Testis (tissue), 3 donors: ENCODE results near the gene ARMH4. TPM values are rescaled to one million over a fixed set of nuclear protein-coding genes. Genes with fewer than 3 reads are reported as not detected.
A peak's percentile ranks its signal among the peaks of the same experiment; 100 is the strongest.

Source experiments
- DNase-seq: peaks from one replicate; pipeline ENCODE4 v3.0.0-alpha.2; 2019
- H3K27ac ChIP-seq, 2 donors: fragments of 200-600 bp; sonication (generic); one replicate each; pipeline ENCODE4 v1.5.1; 2019
- H3K27me3 ChIP-seq: fragments of 200-600 bp; sonication (generic); one replicate; pipeline ENCODE4 v1.5.1; 2019
- H3K36me3 ChIP-seq: fragments of 200-600 bp; sonication (generic); one replicate; pipeline ENCODE4 v1.5.1; 2017; ENCODE audit warnings: low read depth; ENCODE audit errors: missing control alignments
- H3K4me1 ChIP-seq: fragments of 200-600 bp; sonication (generic); one replicate; pipeline ENCODE4 v1.5.1; 2019
- H3K4me3 ChIP-seq, 2 donors: fragments of 200-600 bp; sonication (generic); one replicate each; pipeline ENCODE4 v1.5.1; 2017 to 2019
- H3K9me3 ChIP-seq: fragments of 200-600 bp; sonication (generic); one replicate; pipeline ENCODE4 v1.5.1; 2017
- CTCF ChIP-seq, 3 experiments: fragments of 450-650 bp in 2 of 3; fragments of 200-600 bp in 1 of 3; sonication (generic) in 1 of 3; IDR thresholded peaks; one replicate each; pipeline ENCODE4 v1.5.1; 2016 to 2019; ENCODE audit warnings: antibody characterized with exemption in 3 of 3, mild to moderate bottlenecking in 2 of 3, moderate library complexity in 1 of 3
- POLR2A ChIP-seq: fragments of 450-650 bp; IDR thresholded peaks from one replicate; pipeline ENCODE4 v1.6.1; 2017; ENCODE audit warnings: antibody characterized with exemption, mild to moderate bottlenecking, moderate library complexity
- WGBS, 2 donors: methylation state at CpG; one replicate each; pipeline ENCODE4 v1.1.5; 2018; 5-methylcytosine and 5-hydroxymethylcytosine counted together
- intact Hi-C: fragments of 100-400 bp; cut with DNase I; formaldehyde crosslinking; loops from one replicate; pipeline ENCODE4 v1.15.1; 2023; ENCODE audit warnings: low total_unique reads
- polyA plus RNA-seq: library from polyadenylated mRNA; stranded (reverse); fragments of 350-450 nt; fragmentation: Illumina TruSeq; extraction: RNeasy Lipid Tissue Mini Kit (QIAGEN cat#74804); gene quantifications from one replicate; pipeline ENCODE4 v1.2.3, GENCODE V29; 2014; ENCODE audit warnings: low read depth, low replicate concordance; ENCODE audit not compliant: insufficient read depth
- total RNA-seq, 2 donors: library from RNA; depleted of rRNA; stranded (reverse); fragments of >200 nt; gene quantifications; one replicate each; pipeline ENCODE4 v1.2.3, GENCODE V29; 2016

Gene ARMH4
- total and polyA plus RNA-seq, 3 donors from 2014 or later, result 13.5 to 65.8 (median 38.7) TPM

GRCh38 chr14:58138031-58138713 is 13.8 kb downstream of the ARMH4 start:
- intact Hi-C loops, result no loop called here
- H3K27ac ChIP-seq, result no peak overlapping the region
- no peaks in the 10 kb centered on the region for H3K4me1 ChIP-seq
- no peak overlapping the region for H3K4me3 ChIP-seq
- no peak for TF ChIP-seq POLR2A
- no peak for TF ChIP-seq CTCF (IDR thresholded peaks at IDR 0.05)
- no peaks in the 10 kb centered on the region for H3K9me3 ChIP-seq
- WGBS, 2 donors, result 84 to 92% methylated on average over 10 of the region's 10 CpGs
- DNase-seq, result no peak
- no peaks in the 10 kb centered on the region for H3K36me3 ChIP-seq
- no peaks in the 10 kb centered on the region for H3K27me3 ChIP-seq

GRCh38 chr14:58133739-58134138 is 18.3 kb downstream of the ARMH4 start:
- H3K4me1 ChIP-seq, result peaks cover 3% of the 10 kb centered on the region
- TF ChIP-seq POLR2A (no peak), CTCF (IDR thresholded peaks at IDR 0.05) (no peak)
- intact Hi-C loops, result no loop called here
- WGBS, 2 donors, result 71 to 74% methylated on average over 1 of the region's 1 CpG
- no peak for DNase-seq
- H3K27ac ChIP-seq, result no peak overlapping the region
- H3K4me3 ChIP-seq, result no peak overlapping the region
- no peaks in the 10 kb centered on the region for H3K9me3 ChIP-seq
- no peaks in the 10 kb centered on the region for H3K36me3 ChIP-seq
- no peaks in the 10 kb centered on the region for H3K27me3 ChIP-seq

GRCh38 chr14:58131386-58131785 is 20.6 kb downstream of the ARMH4 start:
- Histone ChIP-seq H3K36me3 (no peaks in the 10 kb centered on the region), H3K27ac (no peak overlapping the region), H3K4me1 (peaks cover 3% of the 10 kb centered on the region), H3K4me3 (no peak overlapping the region), H3K9me3 (no peaks in the 10 kb centered on the region), H3K27me3 (no peaks in the 10 kb centered on the region)
- TF ChIP-seq CTCF (IDR thresholded peaks at IDR 0.05), result no peak
- no peak for TF ChIP-seq POLR2A
- intact Hi-C loops, result no loop called here
- 44 to 53% methylated on average over 1 of the region's 1 CpG for WGBS, 2 donors
- peak; percentile 52 for DNase-seq

- intact Hi-C loops, result no loop called here
- 69 to 89% methylated on average over 4 of the region's 4 CpGs for WGBS, 2 donors
- Histone ChIP-seq H3K9me3 (no peaks in the 10 kb centered on the region), H3K27ac (no peak overlapping the region), H3K4me1 (peaks cover 3% of the 10 kb centered on the region), H3K27me3 (no peaks in the 10 kb centered on the region), H3K4me3 (no peak overlapping the region), H3K36me3 (no peaks in the 10 kb centered on the region)
- DNase-seq, result no peak
- no peak for TF ChIP-seq CTCF (IDR thresholded peaks at IDR 0.05)
- TF ChIP-seq POLR2A, result no peak
These were observed 21.8 kb downstream of the ARMH4 start for GRCh38 chr14:58130116-58130782.
